ENCODE measurements around the gene IL32.

The IL32 gene

GRCh38 chr16:3094289-3095027, 29.0 kb downstream of the IL32 start:
- DNase-seq: peak; percentile 28

- DNase-seq: peak; percentile 9
These were observed 30.4 kb downstream of the IL32 start for GRCh38 chr16:3095869-3096268.

- DNase-seq: no peak
These were observed 30.9 kb downstream of the IL32 start for GRCh38 chr16:3096362-3096761.

GRCh38 chr16:3097266-3097665, 31.8 kb downstream of the IL32 start:
- no peak for DNase-seq

GRCh38 chr16:3098459-3099394, 33.3 kb downstream of the IL32 start, which contains the start of gene ZSCAN10:
TSS of gene ZSCAN10 (minus strand) at chr16:3099294. CDS start at chr16:3092937, 6,357 bp downstream.
- no peak for DNase-seq

- DNase-seq: no peak
These were observed 33.9 kb downstream of the IL32 start for GRCh38 chr16:3099395-3099731.

GRCh38 chr16:3099732-3100499, 34.5 kb downstream of the IL32 start:
- DNase-seq: peak; percentile 91

GRCh38 chr16:3101018-3101840, 35.8 kb downstream of the IL32 start:
- DNase-seq: peak; percentile 46

GRCh38 chr16:3101841-3102470, 36.5 kb downstream of the IL32 start:
- no peak for DNase-seq

GRCh38 chr16:3106205-3106928, 40.9 kb downstream of the IL32 start:
- DNase-seq: peak; percentile 91

- DNase-seq: peak; percentile 76
These were observed 46.8 kb downstream of the IL32 start, which contains the start of gene ZNF205 for GRCh38 chr16:3112058-3112880. TSS of gene ZNF205 (plus strand) at chr16:3112586. CDS start at chr16:3113431, 845 bp downstream.

GRCh38 chr16:3112881-3113574, 47.6 kb downstream of the IL32 start:
- no peak for DNase-seq

GRCh38 chr16:3113765-3114479, 48.5 kb downstream of the IL32 start:
- no peak for DNase-seq

GRCh38 chr16:3115003-3115402, 49.6 kb downstream of the IL32 start:
- no peak for DNase-seq

- DNase-seq: no peak
These were observed 50.1 kb downstream of the IL32 start for GRCh38 chr16:3115561-3115960.

GRCh38 chr16:3118204-3118790, 52.9 kb downstream of the IL32 start:
- no peak for DNase-seq

- DNase-seq: no peak
These were observed 53.4 kb downstream of the IL32 start for GRCh38 chr16:3118846-3119245.
